Hematopoietic multipotent progenitor cell treated with erythropoietin and hydrocortisone succinate and interleukin-3 and kit ligand, for 8 days (in vitro differentiated cells): ENCODE results near the gene RAB34.

Source experiments
- DNase-seq: peaks from one replicate; pipeline ENCODE4 v3.0.0-alpha.2; 2015

RAB34 gene

GRCh38 chr17:28710861-28711722 lies 6.6 kb downstream of the RAB34 start:
- peak; percentile 90 for DNase-seq

DNA sequence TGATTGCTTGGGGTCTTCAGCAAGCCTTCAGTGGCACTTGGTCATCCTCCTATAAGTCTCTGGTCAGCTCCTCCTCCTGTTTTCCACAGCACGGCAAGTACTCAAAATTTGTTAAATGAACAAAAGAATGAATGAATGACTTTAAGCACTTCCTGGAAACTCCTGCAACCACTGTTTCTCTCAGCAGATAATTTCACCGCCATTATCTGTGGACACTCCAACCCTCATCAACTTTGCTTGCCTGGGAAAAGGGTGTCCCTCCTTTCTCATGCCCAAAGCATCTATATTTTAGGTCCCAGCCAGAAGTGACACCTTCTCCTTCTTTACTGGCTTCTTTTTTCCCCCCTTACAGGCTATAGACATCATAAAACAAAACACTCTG lies 10.3 kb downstream of the RAB34 start:
- DNase-seq: no peak

DNA sequence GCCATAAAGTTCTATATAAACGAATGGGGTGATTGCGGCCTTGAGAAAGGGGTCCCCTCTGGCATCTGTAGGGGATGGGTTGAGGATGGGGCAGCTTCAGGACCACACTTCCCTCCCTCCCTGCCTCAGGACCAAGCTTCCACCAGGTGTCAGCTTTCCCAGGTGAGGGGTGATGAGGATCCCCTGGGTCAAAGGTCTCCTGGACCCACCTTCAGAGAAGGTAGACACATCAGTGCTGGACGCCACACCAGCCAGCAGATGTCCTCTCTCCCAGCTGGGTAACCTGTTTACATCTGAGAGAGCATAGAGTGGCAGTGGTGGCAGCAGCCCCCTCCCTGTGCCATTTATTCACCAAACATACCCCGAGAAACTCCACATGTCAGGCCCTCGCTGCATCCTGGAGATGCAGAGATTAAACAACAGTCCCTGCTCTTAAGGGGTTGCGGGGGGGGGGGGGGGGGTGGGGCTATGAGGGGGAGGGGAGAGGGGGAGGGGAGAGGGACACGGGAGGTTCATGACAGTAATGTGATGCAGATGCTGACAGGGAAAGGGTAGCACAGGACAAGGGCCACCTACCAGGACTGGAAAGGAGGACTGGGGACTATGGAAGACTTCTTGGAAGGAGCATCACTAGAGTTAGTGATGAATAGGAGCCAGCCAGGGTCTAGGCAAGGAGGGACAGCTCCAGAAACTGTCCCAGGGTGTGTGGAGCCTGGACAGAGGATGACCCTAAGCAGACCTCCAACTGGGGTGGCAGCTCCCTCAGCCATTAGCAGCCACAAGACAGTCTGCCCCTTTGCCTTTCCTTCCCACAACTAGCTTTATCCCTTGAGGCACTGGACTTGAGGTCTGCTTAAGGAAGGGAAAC lies 11.0 kb downstream of the RAB34 start:
- DNase-seq: no peak

DNA sequence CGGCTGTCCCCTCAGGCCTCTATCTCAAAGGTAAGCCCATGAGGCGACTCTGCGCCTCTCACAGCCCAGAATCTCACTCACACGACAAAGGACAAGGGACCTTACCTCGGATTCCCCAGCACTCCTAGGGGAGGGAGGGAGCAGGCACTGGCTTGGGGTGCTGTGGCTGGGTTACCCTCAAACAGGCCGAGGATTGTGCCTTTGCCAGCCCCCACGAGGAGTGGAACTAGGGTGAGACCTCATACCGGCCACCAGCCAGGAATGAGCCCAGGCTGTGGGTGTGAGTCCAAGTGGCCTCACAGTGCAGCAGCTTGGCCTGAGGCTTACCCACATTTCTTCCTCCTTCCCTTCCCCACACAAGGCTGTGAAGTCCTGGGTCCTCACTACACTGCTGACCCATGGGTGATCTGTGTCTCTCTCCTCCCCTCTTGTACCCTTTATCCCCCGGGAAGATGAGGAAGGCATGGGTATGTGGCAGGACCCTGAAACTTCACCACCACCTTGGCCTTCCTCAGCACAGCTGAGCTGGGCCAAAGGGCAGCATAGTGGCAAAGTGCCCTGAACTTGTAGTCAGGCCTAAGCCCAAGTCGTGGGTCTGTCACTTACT lies 11.8 kb downstream of the RAB34 start:
- DNase-seq: no peak

DNA sequence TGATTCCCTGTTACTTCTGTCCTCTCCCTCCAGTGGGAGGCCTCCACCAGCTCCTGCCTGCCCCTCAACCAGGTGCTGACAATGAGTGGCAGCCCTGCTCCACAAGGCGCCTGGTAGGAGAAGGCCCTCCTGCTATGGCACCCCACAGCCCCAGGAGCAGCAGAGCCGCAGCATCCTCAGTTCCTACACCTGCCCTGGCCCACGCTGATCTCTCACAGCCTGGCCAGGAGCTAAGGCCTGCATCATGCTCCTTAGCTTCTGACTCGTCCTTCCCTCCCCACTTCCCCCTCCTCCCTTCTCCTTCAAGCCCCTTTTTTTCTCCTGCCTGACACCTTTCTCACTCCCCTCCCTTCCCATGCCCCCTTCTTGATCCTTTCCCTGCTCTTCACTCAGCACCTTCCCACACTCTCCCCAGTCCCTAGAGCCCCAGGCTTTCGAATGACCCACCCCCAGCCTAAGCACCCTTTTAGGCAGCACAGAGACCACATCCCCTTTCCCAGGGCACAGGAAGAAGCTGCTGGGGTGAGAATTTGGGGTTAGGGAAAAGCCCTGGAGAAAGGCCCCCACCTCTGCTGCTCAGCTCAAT lies 12.5 kb downstream of the RAB34 start:
- no peak for DNase-seq

GRCh38 chr17:28704219-28704858 lies 13.3 kb downstream of the RAB34 start:
- DNase-seq: no peak

DNA sequence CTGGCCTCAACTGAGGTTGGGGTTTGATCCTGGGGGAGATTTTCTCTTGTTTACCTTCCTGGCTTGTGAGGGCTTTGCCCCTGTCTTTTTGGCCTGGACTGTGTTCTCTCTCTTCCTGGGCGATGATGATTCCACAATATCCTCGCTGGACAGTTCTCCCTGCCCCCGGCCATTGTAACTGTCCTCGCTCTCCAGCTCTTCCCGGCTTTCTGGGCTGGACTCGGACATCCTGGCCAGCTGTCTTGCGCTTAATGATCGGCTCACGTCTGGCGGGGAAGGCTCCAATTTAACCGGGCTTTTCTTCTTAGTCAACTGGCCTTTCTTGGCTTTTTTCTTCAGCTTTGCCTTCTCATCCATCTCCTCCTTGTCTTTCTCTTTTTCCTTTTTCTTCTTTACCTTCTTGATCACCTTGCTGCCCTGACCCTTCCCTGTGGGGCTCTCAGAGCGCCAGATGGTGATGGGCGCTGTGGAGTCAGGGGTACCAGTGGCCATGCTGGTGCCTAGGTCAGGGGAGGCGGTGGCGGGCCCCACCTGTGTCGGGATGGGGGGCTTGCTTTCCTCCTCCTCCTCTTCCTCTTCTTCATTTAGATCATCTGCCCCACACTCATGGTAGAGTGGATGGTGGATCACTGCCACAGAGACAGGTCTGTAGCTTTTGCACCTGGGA lies 14.0 kb downstream of the RAB34 start:
- no peak for DNase-seq

DNA sequence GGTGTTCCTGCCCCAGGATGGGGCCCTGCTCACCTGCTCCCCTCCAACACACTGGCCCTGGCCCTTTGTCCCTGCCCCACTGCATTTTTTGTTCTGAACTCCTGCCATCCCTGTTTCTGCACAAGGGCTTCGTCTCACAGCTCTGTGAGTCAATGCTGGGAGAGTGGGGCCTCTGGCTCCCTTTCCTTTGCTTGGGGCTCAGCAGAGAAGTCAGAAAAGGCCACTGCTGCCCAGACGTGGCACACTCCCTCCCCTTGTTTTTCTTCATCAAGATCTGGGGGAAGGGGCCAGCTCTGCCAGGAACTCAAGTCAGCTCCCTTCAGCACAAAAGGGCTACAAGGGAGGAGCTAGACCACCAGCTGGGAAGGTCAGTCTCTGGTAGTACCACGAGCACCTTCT lies 14.9 kb downstream of the RAB34 start:
- DNase-seq: no peak

- no peak for DNase-seq
Measured at GRCh38 chr17:28702026-28702751, 15.5 kb downstream of the RAB34 start.

GRCh38 chr17:28700830-28701492 lies 16.7 kb downstream of the RAB34 start:
- DNase-seq: no peak

DNA sequence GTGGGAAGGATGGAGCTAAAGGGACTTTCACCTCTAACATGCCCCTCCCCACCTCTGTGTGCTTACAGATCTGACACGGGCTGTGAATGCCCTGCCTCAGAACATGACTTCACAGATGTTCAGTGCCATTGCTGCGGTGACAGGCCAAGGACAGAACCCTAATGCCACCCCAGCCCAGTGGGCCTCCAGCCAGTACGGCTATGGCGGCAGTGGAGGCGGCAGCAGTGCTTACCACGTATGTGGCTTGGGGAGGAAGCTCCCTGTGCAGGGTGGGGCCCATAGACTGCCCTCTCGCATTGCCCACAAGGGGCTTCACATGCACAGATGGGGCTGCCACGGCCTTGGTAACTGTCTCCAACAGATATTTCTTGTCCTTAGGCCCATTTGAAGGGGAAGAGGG lies 17.4 kb downstream of the RAB34 start:
- DNase-seq: no peak

DNA sequence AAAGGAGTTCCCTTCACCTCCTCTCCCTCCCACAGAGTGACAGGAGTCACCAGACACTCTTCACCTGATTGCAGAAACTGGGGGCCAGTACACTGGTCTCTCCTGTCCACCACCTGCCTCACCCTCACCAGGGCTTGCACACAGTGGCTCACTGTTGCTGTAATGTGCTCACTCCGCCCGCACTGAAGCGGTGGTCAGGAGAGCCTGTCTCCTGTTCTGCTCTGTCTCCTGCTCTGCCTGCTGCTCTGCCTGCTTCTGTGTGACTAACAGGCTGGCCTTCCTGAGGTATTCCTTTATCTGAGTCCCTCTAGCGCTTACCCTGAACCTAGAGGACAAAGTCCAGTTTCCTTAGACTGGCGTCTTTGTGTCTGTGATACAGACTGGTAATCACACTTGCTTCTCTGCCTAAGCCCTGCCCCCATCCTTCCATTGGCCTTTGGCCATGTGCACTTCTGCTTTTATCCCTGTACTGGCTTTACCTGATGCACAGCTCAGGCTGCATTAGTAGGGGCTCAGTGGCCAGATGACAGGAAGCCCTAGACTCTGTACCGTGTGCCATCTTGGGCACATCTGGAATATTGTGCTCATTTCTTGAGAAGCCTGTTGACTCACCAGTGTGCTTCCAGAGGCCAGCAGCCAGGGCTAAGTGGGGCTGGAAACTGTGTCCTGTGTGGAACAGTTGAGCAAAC lies 19.3 kb downstream of the RAB34 start:
- DNase-seq: no peak

GRCh38 chr17:28693869-28694268 lies 23.8 kb downstream of the RAB34 start:
- no peak for DNase-seq

- no peak for DNase-seq
Measured at GRCh38 chr17:28689011-28689410, 28.7 kb downstream of the RAB34 start.

GRCh38 chr17:28688481-28688880 lies 29.2 kb downstream of the RAB34 start:
- DNase-seq: no peak

- no peak for DNase-seq
Measured at GRCh38 chr17:28686296-28686695, 31.4 kb downstream of the RAB34 start.

GRCh38 chr17:28685366-28685765 lies 32.3 kb downstream of the RAB34 start:
- no peak for DNase-seq

- peak; percentile 35 for DNase-seq
Measured at GRCh38 chr17:28684963-28685362, 32.7 kb downstream of the RAB34 start.

- DNase-seq: no peak
Measured at GRCh38 chr17:28682655-28683054, 35.0 kb downstream of the RAB34 start.

- DNase-seq: no peak
Measured at GRCh38 chr17:28675980-28676379, 41.7 kb downstream of the RAB34 start.
